Thymus (tissue), 11 donors: Measurements from ENCODE around the gene SOX8. TPM values are rescaled to one million over a fixed set of nuclear protein-coding genes. Genes with fewer than 3 reads are reported as not detected.

Experiments
- DNase-seq, 9 donors: peaks; one replicate each; pipeline ENCODE4 v3.0.0-alpha.2; 2013; ENCODE audit warnings: low spot score in 9 of 9, low read depth in 6 of 9, missing footprints in 1 of 9
- H3K27ac ChIP-seq, 2 donors: one replicate each; pipeline ENCODE4 v1.5.1; 2013; ENCODE audit warnings: control low read depth in 1 of 2, low read depth in 1 of 2, low read length in 1 of 2, mild to moderate bottlenecking in 1 of 2, moderate library complexity in 1 of 2
- H3K27me3 ChIP-seq, 2 donors: one replicate each; pipeline ENCODE4 v1.5.1; 2013; ENCODE audit warnings: low read length in 1 of 2; ENCODE audit not compliant: control insufficient read depth in 2 of 2, insufficient read depth in 1 of 2
- H3K36me3 ChIP-seq, 2 donors: one replicate each; pipeline ENCODE4 v1.5.1; 2013; ENCODE audit warnings: low read length in 1 of 2, mild to moderate bottlenecking in 1 of 2, moderate library complexity in 1 of 2; ENCODE audit not compliant: control insufficient read depth in 2 of 2, insufficient read depth in 2 of 2
- H3K4me1 ChIP-seq, 2 donors: one replicate each; pipeline ENCODE4 v1.5.1; 2013; ENCODE audit warnings: low read length in 2 of 2; ENCODE audit not compliant: control insufficient read depth in 2 of 2, insufficient read depth in 2 of 2
- H3K4me3 ChIP-seq, 2 donors: one replicate each; pipeline ENCODE4 v1.5.1; 2013; ENCODE audit warnings: low read length in 2 of 2, control low read depth in 1 of 2, mild to moderate bottlenecking in 1 of 2
- H3K9me3 ChIP-seq, 2 donors: one replicate each; pipeline ENCODE4 v1.5.1; 2013; ENCODE audit warnings: low read length in 1 of 2, mild to moderate bottlenecking in 1 of 2; ENCODE audit not compliant: control insufficient read depth in 2 of 2, insufficient read depth in 1 of 2
- WGBS: extraction: QIAGEN DNeasy Blood & Tissue Kit; methylation state at CpG from one replicate; pipeline ENCODE4 v1.1.7; 2013; 5-methylcytosine and 5-hydroxymethylcytosine counted together
- polyA plus RNA-seq: library from polyadenylated mRNA; stranded (reverse); fragments of 200-250 nt; gene quantifications from one replicate; pipeline ENCODE4 v1.2.3, GENCODE V29; 2013
- total RNA-seq: library from RNA; stranded (reverse); fragments of 120-200 nt; gene quantifications from one replicate; pipeline ENCODE4 v1.2.4, GENCODE V29; 2013
- donor health status: healthy.

Gene SOX8
- total and polyA plus RNA-seq, 2 donors: 1.3 to 2.1 TPM

GRCh38 chr16:974611-975261 lies 6.8 kb upstream of the SOX8 start:
- no peak overlapping the region for H3K27ac ChIP-seq
- peaks cover 8% of the 10 kb centered on the region in 2 donors for H3K4me1 ChIP-seq
- DNase-seq: no peak
- peaks cover 29 to 69% of the 10 kb centered on the region in 2 donors for H3K27me3 ChIP-seq
- peaks cover 0 to 7% of the 10 kb centered on the region in 2 donors for H3K9me3 ChIP-seq
- no peaks in the 10 kb centered on the region for H3K36me3 ChIP-seq
- no peak overlapping the region for H3K4me3 ChIP-seq
- WGBS: 92% methylated on average over 26 of the region's 26 CpGs

DNA sequence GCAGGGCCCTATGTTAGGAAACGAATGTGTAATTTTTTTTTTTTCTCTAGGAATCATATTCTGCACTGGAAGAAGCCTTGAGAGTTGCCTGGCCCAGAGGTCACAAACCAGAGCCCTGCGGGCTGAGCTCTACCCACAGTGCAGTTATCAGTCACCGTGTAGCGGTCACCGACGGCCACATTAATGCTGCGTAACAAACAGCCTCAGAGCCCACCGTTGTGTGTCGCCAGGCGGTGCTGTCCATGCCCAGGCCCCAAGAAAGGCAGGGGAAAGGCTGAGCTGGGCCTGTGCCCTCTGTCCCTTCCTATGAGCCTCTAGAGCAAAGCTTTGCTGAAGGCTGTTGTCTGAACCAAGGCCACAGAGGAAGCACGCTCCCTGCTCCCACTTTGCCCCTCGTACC lies 6.3 kb upstream of the SOX8 start:
- Histone ChIP-seq H3K27ac (no peak overlapping the region), H3K9me3 (peaks cover 0 to 7% of the 10 kb centered on the region in 2 donors), H3K36me3 (no peaks in the 10 kb centered on the region), H3K27me3 (peaks cover 34 to 73% of the 10 kb centered on the region in 2 donors), H3K4me1 (peaks cover 4 to 6% of the 10 kb centered on the region in 2 donors), H3K4me3 (no peak overlapping the region)
- no peak for DNase-seq
- 94% methylated on average over 12 of the region's 12 CpGs for WGBS

DNA sequence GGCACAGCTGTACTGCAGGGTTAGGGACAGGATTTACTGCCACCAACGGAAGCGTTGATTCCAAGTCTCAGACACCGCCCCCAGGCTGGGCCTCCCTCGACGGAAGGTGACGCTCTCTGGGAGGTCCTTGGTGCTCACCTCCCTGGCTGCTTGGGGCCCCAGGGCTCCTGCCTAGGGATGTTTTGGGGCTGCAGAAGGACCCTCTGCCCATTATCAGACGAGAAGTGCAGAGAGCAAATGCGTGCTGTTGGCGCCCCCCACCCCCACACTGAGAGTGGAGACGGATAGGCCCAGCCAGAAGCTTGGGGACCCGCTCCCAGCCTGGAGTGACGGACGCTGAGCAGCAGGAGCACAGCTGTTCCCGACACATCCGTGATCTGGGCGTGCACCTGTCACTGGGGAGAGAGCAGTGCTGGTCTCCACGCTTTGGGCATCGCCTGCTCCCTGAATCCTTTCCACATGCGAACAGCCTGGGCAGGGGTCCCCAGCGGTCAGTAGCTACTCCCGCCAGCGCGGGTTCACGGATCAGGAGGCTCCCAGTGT lies 5.1 kb upstream of the SOX8 start:
- peak in 2 of 9 donors; percentile 37 to 59 for DNase-seq
- Histone ChIP-seq H3K4me1 (peaks cover 2 to 4% of the 10 kb centered on the region in 2 donors), H3K4me3 (no peak overlapping the region), H3K36me3 (no peaks in the 10 kb centered on the region), H3K27ac (no peak overlapping the region), H3K9me3 (peaks cover 0 to 2% of the 10 kb centered on the region in 2 donors), H3K27me3 (peaks cover 41 to 79% of the 10 kb centered on the region in 2 donors)
- WGBS: 85% methylated on average over 24 of the region's 24 CpGs

DNA sequence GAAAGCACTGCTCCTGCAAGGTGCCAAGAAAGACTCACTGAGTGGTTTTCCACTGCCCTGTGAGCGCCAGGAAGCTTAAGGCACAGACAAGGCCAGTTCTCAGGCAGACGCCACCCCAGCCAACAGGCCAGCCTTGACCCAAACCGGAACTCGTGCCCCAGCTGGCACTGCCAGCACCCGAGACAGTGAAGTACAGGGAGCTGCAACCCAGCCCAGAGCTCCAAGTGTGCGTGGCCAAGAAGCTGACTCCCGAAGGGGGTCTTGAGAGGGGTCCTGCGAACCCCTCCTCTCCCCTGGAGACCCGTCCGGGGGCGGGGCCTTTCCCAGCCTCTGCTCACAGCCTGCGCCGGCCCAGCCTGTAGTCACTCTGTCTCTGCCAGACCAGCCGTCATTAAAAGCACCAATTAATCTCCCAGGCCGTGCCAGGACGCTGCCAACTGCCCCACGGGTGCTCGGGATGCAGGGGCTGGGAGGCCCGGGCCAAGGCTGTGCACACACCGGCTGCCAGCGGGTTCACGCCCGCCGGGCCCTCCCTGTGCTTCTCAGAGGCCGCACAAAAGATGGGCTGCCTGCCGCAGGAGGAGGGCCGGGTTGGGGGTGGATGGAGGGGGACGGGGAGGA lies 4.4 kb upstream of the SOX8 start:
- peaks cover 40 to 78% of the 10 kb centered on the region in 2 donors for H3K27me3 ChIP-seq

GRCh38 chr16:977896-978295 lies 3.7 kb upstream of the SOX8 start:
- Histone ChIP-seq H3K9me3 (no peaks in the 10 kb centered on the region), H3K4me3 (no peak overlapping the region), H3K27ac (no peak overlapping the region), H3K27me3 (peaks cover 46 to 78% of the 10 kb centered on the region in 2 donors), H3K36me3 (no peaks in the 10 kb centered on the region), H3K4me1 (peaks cover 2 to 4% of the 10 kb centered on the region in 2 donors)
- no peak for DNase-seq
- WGBS: 60% methylated on average over 8 of the region's 8 CpGs

More for the DNA sequence above, 4.4 kb upstream of the SOX8 start:
- no peaks in the 10 kb centered on the region for H3K9me3 ChIP-seq
- H3K4me1 ChIP-seq: peaks cover 2 to 4% of the 10 kb centered on the region in 2 donors
- no peak overlapping the region for H3K27ac ChIP-seq
- no peak overlapping the region for H3K4me3 ChIP-seq
- no peak for DNase-seq
- WGBS: 88% methylated on average over 28 of the region's 28 CpGs
- no peaks in the 10 kb centered on the region for H3K36me3 ChIP-seq

GRCh38 chr16:978403-978802 lies 3.2 kb upstream of the SOX8 start:
- Histone ChIP-seq H3K9me3 (no peaks in the 10 kb centered on the region), H3K27me3 (peaks cover 51 to 81% of the 10 kb centered on the region in 2 donors), H3K27ac (no peak overlapping the region), H3K36me3 (no peaks in the 10 kb centered on the region), H3K4me1 (peaks cover 2 to 4% of the 10 kb centered on the region in 2 donors), H3K4me3 (no peak overlapping the region)
- no peak for DNase-seq
- WGBS: 91% methylated on average over 9 of the region's 9 CpGs

- no peaks in the 10 kb centered on the region for H3K9me3 ChIP-seq
- WGBS: 90% methylated on average over 14 of the region's 14 CpGs
- no peak overlapping the region for H3K4me3 ChIP-seq
- no peak for DNase-seq
- no peaks in the 10 kb centered on the region for H3K36me3 ChIP-seq
- H3K27ac ChIP-seq: no peak overlapping the region
- H3K4me1 ChIP-seq: peaks cover 2 to 4% of the 10 kb centered on the region in 2 donors
- peaks cover 56 to 86% of the 10 kb centered on the region in 2 donors for H3K27me3 ChIP-seq
Observed at GRCh38 chr16:979147-979546, 2.4 kb upstream of the SOX8 start.

GRCh38 chr16:979859-980594 lies 1.5 kb upstream of the SOX8 start:
- DNase-seq: no peak
- WGBS: 14% methylated on average over 63 of the region's 63 CpGs
- H3K4me1 ChIP-seq: peaks cover 2 to 4% of the 10 kb centered on the region in 2 donors
- no peaks in the 10 kb centered on the region for H3K9me3 ChIP-seq
- peak overlapping the region in 1 of 2 donors; percentile 57 for H3K4me3 ChIP-seq
- H3K36me3 ChIP-seq: no peaks in the 10 kb centered on the region
- H3K27me3 ChIP-seq: peaks cover 54 to 87% of the 10 kb centered on the region in 2 donors
- no peak overlapping the region for H3K27ac ChIP-seq

- peaks cover 2 to 4% of the 10 kb centered on the region in 2 donors for H3K4me1 ChIP-seq
- H3K27ac ChIP-seq: no peak overlapping the region
- peaks cover 54 to 88% of the 10 kb centered on the region in 2 donors for H3K27me3 ChIP-seq
- WGBS: 3% methylated on average over 31 of the region's 31 CpGs
- DNase-seq: no peak
- no peaks in the 10 kb centered on the region for H3K9me3 ChIP-seq
- H3K4me3 ChIP-seq: peak overlapping the region in 1 of 2 donors; percentile 57
- no peaks in the 10 kb centered on the region for H3K36me3 ChIP-seq
Observed at GRCh38 chr16:980595-980854, 1.0 kb upstream of the SOX8 start.
